CD4-positive, alpha-beta T cell treated with Interleukin-21 for 1 hour (primary cell): ENCODE measurements around the gene RNF14.
A peak's percentile ranks its signal among the peaks of the same experiment; 100 is the strongest.

Experiments
- DNase-seq: peaks from one replicate; pipeline ENCODE4 v3.0.0-alpha.2; 2020

The RNF14 gene

DNA sequence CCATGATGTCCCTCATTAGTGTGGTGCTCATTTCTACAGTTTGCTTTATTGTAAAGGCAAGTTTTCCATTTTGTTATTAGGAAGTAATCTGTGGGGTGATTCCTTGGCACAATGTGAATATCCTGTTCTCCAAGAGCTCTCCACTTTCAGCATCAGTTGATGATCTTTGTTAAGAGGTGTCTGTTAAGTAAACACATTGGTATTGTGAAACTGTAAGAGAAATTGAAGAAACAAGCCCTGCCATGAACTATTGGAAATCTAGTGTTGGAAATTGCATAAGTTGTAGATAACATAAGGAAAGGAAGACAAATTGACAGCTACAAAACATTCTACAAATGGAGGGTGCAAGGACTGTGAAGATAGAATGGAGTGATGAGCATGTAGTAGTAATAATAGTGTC, 17.2 kb downstream of the RNF14 start:
- no peak for DNase-seq

DNA sequence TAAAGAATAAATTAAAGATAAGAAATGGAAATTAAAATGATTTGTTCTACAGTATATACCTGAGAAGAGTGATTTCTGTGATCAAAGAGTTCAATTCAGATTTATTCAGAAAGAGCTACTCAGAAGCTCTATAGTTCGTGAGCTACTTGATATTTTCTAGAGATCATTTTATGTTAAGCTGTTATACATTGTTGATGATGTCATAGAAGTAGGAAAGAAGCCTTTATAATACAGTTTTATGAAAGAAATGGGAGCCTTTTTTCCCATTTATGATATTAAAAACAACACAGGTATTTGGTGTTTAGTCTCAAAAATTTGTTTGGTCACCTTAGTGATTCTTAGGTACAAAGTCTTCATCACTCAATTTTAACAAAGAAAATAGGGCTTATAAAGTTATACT, 20.8 kb downstream of the RNF14 start:
- no peak for DNase-seq

GRCh38 chr5:141992349-141992963, 23.6 kb downstream of the RNF14 start:
- DNase-seq: peak; percentile 80

GRCh38 chr5:141994511-141995136, 25.7 kb downstream of the RNF14 start:
- DNase-seq: no peak

DNA sequence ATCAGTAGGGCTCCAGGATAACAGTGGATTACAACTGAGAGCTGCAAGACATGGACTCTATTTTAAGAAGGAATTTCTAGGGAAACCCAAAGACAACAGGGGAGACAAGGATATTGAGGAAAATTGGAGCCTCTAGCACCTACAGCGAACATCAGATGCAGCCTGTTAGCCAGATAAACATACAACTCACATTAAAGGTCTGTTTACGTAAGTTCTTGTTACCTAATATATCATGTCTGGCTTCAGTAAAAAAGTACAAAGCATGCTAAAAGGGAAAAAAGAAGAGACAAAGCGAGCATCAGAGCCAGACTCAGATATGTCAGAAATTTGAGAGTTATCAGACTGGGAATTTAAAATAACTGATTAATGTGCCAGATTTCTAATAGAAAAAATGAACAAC, 26.8 kb downstream of the RNF14 start:
- no peak for DNase-seq

DNA sequence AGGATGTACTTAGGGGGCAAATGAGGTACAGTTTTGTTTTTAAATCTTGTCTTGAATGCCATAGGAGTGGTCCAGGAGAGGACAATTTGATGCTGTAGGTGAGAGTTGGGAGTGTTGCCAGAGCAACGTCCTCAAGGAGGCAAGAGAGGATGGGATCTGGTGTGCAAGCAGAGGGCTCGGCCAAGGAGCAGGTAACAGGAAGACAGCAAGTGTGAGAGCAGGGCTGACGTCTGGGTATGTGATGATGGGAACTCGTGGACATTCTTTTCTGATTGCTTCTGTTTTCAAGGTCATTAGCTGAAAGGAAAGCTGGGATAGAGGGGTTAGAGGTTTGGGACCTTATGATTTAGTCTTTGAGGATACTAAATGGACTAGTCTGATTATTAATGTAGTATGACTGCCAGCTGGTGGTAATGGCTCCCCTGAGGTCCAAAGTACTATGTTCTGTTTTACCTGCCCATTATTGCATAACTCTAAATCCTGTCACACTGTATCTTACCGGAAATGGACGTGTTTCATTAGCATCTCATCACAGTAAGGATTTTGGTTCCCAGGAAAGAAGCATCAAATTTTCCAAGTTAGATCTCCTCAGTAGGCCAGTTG, 28.6 kb downstream of the RNF14 start:
- no peak for DNase-seq

- DNase-seq: no peak
Observed at GRCh38 chr5:142000173-142000572, 31.3 kb downstream of the RNF14 start.

GRCh38 chr5:142000704-142001484, 32.0 kb downstream of the RNF14 start:
- DNase-seq: peak; percentile 24

GRCh38 chr5:142003266-142003800, 34.4 kb downstream of the RNF14 start:
- no peak for DNase-seq

GRCh38 chr5:142006363-142007236, 37.7 kb downstream of the RNF14 start:
- DNase-seq: peak; percentile 40

GRCh38 chr5:142007237-142007544, 38.3 kb downstream of the RNF14 start:
- no peak for DNase-seq

- DNase-seq: no peak
Observed at GRCh38 chr5:142008813-142009212, 39.9 kb downstream of the RNF14 start.

GRCh38 chr5:142009886-142010285, 41.0 kb downstream of the RNF14 start:
- no peak for DNase-seq

GRCh38 chr5:142011572-142012185, 42.8 kb downstream of the RNF14 start:
- DNase-seq: no peak

DNA sequence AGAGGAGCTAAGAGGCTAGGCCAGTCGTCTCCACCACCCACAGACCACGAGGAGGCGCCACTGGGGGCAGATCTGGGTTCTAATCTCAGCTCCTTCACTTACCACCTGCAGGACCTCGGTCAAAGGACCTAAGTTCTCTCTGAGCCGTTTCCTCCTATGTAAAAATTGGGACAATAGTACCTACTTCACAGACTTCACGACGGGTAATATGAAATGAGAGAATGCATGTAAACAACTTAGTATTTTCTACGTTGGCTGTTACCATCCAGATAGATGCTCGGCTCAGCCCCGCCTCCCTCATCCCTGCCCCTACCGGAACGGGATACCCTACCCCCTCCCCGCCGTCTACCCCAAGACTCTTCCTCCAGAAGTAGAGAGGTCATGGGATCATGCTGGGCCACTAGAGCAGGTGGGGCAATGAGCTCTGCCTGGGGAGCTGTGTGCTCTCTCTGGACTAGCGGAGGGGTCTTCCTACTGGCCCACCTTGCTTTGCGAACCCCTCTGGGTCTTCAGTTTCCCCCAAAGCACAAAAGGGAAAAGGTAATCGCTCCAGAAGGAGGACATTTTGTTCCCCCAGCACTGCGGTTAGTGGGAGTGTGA, 43.4 kb downstream of the RNF14 start:
- DNase-seq: peak; percentile 50

GRCh38 chr5:142012792-142013388, 44.0 kb downstream of the RNF14 start, which contains the start of gene GNPDA1:
Gene GNPDA1 (minus strand): TSS chr5:142013027. CDS start chr5:142012035, 992 bp downstream.
- DNase-seq: peak; percentile 67

DNA sequence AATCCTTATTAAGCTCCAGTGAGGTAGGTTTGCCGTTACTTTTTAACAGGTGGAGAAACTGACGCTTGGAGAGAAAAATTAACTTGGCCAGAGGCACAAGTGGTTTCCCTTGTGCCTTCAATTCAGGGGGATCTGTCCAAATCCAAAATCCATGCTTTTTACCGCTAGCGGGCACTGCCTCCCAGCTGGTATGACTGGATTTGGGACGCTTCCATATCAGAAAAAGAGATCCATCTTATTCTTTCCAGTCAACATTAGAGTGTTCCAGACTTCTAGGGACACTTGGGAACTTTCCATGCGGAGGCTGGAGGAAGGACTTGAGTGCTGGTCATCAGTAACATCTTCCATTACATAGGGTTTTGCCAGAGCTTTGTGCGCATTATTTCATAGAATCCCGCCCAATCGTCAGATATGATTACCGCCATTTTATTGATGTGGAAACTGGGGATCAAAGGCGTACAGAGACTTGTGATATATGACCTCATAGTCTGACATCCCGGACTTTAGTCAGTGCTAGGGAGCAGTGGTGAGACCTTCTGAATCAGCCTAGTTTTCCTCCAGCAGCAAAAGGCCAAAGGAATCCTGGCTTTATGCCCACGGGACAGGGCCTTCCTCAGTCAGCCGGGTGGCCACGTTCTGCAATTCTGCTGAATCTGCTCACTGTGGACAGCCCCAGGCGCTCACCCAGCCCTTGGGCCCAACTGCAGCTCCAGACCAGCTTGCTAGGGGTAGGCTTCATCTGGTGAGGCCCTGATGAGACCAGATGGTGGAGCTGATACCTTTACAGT, 45.0 kb downstream of the RNF14 start:
- DNase-seq: no peak

GRCh38 chr5:142014911-142015584, 46.1 kb downstream of the RNF14 start:
- peak; percentile 78 for DNase-seq

DNA sequence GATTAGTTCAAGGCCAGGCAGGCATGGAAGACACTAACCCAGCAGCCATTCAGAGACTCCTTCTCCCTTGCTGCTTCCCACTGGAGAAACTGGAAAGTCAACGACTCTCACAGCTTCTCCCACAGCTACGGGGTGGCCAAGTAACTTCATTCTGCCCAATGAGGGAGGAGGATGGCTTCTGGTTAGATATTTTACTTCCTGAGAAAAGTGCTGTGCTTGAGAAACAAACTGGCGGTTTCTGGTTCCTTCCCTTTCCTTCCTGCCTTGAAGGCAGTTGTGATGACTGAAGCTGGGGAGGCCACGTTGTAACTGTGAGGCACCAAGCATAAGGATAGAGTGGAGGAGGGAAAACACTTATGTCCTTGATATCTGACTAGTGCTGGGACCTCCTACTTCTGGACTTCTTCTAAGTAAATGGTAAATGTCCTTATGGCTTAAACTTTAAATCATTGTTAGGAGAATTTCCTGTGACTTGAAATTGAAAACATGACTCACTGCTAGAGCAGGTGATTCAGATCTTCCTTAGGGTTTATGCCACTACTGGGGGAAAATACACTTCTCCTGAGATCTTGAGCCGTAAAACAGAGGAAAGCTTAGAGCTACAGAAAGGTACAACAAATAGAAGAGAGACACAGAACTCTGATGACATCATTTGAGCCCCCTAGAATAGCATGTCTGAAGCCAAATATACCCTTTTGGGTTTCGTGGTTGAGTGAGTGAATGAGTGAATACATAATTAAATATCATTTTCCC, 47.1 kb downstream of the RNF14 start:
- peak; percentile 59 for DNase-seq
